GM21390 (cell line): ENCODE measurements around the gene ZC3H13.

Experiments
- ATAC-seq: cut with Tn5 transposase; IDR thresholded peaks from one replicate; pipeline ENCODE4 v1.9.1; 2021; ENCODE audit not compliant: unreplicated experiment

ZC3H13 gene

DNA sequence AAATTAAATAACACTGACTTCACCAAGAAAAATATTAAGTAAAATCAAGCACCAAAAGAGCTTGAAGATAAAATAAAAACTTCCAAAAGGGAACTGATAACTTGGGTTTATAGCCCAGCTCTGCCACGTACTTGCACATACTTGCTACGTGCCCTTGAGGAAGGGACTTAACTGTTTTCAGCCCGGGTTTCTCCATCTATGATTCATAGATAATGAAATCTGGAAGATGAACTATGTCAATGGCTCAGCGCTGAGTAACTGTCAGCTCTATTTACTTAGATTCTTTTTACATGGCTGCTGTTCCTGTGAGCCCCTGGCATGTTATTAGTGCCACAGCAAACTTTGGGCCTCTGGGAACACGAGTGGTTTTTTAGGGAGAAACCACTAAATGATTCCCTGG lies 9.6 kb upstream of the ZC3H13 start:
- ATAC-seq, result no peak

DNA sequence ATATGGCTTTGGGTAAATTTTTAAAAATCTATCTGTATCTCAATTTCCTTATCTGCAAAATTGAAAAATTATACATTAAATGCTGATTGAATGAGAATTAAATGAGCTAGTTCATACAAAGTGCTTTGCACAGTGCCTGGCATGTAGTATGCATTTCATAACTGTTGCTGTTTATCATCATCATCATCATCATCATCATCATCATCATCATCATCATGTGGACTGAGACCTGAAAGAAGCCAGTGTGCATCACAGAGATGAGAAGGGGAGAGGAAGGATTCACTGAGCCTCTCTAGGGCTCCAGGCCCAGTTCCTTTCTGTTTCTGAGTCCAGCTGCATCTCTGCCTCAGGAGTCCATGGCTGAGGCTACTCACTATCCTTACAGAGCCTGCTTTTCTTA lies 6.9 kb upstream of the ZC3H13 start:
- no peak for ATAC-seq

DNA sequence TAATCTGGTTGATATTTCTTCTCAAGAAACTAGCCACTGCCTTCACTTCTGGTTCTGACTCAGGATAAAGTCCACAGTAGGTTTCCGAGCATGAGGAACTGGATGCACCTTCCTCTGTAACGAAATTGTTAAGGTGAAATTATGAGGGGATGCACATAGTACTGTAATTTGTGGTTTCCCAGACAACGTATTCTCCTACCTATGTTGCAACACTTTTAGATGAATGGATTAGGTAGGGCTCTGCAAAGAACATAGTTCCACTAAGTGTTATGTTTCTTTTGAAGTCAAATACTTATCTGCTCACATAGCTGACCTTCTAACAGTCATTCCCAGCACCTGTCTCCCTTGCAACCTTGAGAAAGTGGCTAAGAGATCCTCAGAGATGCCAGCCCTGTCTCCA lies 5.7 kb upstream of the ZC3H13 start:
- no peak for ATAC-seq

DNA sequence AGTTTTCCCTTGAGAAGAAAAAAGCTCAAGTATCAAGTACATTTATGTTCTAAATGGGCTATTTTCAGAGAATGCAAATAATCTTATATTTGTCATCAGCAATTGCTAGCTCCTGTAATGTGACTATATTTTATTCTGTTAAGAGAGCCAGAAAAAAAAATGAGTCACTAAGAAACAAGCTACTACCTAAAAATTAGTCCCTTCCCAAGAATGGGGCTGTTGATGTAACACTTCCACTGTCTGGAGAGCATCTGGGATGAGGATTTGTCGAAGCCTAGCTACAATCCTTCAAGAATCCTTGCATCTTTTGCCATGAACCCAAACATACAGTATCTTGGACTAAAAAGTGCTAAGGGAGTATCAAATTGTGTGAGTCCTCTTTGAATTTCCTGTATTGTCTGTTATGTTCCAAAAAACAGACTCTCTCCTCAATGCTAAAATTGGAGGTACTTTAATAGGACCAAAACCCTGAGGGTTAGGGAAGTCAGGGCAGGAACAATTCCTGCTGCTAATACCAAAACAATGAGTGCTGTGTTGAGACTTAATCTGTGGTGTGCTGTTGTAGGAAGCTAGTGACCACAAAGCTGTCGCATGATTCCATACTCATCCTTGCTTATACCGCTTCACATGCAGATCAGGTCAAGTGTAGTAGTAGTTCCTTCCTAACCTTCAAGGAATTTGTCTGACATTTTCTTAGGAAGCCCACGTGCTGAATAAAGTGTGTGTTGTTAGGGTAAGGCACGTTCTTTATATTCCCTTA lies 4.9 kb upstream of the ZC3H13 start:
- ATAC-seq, result no peak

DNA sequence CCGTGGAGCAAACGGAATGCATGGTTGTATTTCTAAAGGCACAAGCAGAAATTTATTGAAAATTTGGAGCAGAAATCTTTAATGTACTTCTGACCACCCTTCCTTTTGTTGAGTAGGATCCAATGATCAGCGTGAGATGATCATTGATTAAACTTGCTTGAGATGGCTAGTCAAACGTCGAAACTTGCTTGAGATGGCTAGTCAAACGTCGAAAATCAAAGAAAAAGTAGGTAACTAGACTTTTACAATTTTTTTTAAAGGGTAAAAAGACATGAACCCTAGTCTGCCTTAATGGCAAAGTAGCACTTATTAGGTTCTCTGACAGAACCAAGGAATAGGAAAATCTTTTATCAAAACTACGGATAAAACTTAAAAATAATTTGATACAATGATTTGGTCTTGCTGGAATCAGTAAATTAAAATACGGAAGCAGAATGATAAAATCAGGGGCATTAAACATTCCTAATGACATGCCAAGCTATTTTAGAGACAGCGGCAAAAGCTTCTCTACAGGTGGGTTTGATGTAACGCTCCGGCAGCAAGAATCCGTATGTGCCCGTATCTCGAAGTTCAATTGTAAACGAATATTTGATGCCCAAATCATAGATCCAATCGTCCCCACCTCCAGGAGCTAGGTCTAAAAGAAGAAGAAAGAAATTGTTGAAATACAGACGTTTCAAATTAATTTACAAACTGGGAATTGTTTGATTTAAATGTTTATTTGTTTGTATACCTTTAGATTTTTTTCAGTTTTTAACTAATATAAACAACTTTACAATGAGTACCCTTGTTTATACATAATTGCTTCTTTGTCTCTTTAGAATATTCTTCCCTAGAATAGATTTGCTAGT lies 841 bp upstream of the ZC3H13 start:
- ATAC-seq, result no peak

DNA sequence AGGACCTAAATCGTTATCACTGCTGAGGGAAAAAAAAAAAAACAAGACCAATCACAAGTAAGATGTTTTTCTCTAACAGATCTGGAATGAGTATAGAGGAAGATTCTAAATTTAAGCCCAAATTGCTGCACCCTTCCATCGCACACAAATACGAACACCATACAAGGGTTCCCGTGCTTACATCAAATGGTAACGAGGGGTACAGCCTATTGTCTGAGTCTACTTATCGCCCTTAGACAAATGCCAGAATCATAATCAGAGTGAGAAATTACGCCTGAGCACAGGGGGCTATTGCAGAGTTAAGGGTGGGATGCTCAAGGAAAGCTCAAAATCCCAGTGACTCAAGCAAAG lies 603 bp downstream of the ZC3H13 start:
- no peak for ATAC-seq

DNA sequence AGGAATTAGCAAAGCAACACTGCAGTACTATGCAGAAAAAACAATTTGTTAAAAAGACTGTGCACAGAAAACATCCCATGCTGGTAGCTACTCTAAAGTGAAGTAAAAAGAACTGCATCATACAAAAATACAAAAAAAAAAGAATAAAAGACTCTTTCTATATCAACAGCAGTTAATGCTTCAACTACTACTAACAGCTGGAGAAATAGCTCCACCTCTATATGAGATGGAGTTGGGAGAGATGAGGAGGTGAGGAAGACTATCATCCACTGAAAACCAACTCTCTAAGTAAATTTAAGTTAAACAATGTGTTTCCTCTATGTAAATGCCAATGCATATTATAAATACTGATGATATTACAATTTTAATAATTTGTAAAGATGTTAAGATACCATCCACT lies 1.8 kb downstream of the ZC3H13 start:
- no peak for ATAC-seq

DNA sequence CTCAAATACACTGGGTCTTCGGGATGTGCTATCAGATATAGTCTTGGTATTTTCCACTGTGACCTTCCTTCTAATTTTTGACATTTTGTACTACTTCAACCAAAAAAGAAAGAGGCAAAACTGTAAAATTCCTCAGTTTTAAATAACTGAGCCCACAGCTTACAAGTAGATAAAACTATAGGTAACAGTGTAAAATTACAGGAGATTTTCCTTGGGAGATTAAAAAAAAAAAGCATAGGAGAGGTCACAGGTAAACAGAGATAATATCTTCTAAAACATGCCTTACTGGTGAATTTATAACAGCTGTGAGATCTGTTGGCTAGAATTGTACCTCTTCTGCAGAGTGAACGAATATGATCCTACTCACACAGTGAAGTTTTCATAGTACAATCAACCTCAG lies 7.1 kb downstream of the ZC3H13 start:
- no peak for ATAC-seq

DNA sequence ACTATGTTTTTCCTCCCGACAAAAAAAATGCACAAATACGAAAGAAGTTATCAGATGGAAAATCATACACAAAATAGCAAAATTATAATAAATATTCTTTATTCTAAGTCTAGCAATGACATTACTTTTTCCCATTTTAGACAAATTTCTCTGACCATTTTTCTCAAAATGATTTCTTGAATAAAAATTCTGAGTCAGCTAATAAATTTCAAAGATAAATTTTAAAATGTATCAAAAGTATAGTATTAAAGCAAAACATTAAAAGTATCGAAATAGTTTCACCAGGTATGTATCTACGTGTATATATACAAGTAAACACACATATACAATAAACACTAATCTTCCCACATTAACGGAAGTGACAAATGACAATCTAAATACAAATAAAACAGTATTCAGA lies 8.9 kb downstream of the ZC3H13 start:
- ATAC-seq, result no peak

DNA sequence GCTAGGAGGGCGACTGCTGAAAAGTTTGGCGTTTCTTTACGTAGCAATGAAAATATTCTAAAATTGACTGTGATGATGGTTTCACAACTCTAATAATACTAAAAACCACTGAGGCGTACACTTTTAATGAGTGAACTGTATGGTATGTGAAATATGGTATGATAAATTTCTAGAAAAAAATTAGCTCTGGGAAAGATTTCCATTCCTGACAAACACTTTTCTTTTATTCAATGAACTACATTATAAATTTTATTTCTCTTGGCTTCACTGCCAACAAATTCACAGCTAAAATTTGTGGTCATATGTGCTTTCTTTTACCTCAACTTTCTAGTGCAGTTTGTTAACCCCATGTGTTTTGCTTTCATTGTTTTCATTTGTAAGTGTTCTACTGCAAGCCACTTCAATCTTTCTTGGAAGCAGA lies 11.1 kb downstream of the ZC3H13 start:
- ATAC-seq, result no peak

DNA sequence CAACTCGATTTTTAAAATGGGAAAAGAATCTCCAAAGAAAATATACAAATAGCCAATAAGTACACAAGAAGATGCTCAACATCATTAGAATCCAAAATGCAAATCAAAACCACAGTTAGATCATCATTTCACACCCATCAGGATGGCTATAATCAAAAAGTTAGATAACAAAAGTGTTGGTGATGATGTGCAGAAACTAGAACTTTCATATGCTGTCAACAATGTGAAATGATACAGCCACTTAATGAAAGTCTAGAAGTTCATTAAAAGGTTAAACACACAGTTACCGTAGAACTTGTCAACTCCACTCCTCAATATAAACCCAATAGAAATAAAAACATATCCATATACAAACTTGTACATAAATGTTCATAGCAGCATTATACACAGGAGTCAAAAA lies 11.8 kb downstream of the ZC3H13 start:
- ATAC-seq, result no peak

DNA sequence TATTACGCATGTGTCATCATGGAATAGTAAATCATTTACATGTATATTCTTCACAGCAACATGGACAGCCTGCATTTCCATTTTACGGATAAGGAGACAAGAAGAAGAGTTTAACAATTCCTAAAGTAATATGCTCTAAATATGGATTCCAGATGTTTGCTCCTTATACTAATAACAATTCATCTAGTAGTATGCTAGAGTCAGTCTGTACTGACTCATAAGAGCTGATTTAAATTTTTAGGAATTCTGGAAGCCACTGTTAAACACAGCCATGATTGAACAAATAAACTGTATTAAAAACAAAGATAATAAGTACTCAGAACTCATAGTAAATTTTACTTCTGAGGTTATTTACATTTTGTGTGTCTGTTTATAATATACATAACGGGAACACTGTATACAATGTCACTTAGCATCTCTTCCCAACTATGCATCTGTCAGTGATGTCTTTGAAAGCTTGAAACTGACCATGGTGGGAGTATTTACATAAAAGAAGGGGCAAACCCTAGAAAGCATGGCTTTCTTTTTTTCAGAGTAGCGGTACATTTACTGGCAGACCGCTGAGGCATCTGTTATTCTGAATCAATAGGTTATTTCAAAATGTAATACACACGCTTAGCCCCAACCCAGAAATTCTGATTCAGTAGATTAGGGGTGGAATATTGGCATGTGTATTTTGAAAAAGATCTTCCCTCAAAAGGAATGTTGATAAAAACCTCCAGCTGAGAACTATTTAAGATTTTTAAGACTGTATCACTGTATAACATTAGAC lies 12.9 kb downstream of the ZC3H13 start:
- no peak for ATAC-seq

DNA sequence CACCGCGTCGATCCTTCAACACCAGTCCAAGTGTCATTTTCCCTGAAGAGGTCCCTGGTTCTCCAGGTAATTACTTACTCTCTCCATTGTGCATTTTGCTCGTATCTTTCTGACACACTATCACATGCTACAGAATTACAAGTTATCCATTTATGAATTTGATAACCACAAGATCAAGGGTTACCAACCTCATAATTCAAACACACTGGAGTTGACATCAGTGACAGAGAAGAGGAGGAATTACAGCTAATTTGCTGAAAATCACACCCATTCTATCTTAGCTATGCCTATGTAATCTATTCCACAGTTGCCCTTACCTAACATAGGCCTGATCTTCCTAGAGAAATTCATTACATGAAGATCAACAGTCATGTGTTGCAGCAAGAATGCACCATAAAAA lies 14.2 kb downstream of the ZC3H13 start:
- ATAC-seq, result no peak

DNA sequence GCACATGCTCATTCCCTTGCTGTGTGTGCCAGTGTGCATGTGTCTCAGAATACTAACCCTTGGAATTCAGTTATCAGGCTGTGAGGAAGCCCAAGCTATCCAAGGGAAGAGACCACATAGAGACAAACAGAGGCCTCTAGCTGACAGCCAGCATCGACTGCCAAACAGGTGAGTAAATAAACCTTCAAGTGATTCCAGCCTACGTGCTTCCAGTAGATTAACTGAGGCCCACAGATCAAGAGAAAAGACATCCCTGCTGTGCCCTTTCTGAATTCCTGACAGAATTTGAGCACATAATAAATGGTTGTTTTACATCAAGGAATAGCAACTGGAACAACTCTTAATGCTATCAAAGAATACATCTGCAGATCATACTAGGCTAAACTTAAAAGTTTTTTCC lies 17.5 kb downstream of the ZC3H13 start:
- no peak for ATAC-seq

DNA sequence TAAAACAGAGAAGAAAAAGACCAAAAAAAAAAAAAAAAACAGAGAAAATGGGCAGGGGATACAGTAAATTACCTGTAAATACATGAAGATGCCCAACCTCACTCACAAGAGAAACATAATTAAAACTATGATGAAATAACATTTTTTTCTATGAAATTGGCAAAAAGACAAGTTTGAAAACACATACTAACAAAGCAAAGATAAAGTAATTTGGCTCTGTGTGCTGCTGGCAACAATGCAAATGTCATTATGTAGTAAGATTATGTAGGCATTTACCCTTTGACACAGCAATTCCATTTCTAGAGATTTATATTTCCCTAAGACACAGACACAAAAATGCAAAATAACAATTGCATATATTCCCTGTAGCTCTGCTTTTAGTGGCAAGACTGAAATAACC lies 20.2 kb downstream of the ZC3H13 start:
- no peak for ATAC-seq

DNA sequence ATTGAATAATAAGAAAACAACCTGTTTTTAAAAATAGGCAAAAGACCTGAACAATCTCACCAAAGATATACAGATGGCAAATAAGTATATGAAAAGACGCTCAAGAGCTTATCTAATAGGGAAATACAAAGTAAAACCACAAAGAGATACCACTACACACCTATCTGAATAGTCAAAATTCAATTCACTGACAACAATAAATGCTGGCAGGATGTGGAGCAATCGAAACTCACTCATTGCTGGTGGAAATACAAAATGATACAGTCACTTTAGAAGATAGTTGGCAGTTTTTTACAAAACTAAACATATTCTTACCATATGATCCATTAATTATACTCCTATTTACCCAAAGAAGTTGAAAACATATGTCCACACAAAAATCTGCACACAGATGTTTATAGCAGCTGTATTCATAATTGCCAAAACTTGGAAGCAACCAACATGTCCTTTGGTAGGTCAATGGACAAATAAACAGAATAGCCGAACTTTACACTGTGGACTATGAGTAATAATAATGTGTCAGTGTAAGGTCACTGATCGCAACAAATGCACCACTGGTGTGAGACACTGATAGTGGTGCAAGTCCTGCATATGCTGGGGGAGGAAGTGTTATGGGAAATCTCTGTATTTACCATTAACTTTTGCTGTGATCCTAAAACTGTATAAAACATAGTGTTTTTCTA lies 20.8 kb downstream of the ZC3H13 start:
- ATAC-seq, result no peak

DNA sequence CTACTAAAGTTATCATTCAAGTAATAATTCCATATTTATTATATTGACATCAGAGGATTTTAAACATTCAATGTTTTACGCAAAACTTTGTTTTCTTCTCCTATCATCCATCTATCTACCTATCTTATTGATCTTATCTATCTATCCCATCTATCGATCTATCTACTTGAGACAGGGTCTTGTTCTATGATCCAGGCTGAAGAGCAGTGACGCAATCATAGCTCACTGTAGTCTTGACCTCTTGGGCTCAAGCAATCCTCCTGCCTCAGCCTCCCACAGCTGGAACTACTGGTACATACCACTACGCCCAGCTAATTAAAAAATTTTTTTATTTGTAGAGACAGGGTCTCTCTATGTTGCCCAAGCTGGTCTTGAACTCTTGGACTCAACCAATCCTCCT lies 27.4 kb downstream of the ZC3H13 start:
- no peak for ATAC-seq

DNA sequence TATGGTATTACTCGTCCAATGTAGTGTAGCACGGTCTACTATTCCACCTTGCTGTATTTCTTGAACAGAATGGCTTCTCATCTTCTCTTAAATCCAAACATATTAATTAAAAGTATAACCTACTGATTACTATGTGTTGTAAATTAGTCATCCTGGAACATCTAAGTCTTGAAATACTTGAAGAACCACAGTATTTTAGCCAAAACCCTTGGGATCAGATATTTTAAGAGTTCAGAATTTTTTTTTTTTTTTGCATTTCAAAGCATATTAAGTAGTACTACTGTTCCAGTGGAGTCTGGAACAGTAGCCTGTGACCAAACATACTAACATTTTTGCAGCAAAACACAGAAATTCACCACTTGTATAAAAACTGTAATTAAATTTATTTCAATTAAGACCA lies 30.1 kb downstream of the ZC3H13 start:
- no peak for ATAC-seq

DNA sequence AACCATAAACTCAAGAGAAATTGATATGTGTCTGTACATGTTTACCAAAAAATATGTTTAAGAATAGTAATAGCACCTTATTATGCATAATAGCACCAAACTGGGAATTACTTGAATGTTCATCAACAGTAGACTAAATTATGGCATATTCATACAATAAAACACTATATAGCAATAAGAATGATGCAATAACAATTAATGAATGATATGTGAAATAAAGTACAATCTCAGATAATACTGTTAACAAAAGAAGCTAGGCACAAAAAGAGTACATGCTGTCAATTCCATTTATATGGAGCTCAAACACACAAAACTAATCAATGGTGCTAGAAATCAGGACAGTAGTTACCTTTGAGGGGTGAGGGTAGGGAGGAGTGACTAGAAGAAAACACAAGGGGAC lies 36.3 kb downstream of the ZC3H13 start:
- ATAC-seq, result no peak

DNA sequence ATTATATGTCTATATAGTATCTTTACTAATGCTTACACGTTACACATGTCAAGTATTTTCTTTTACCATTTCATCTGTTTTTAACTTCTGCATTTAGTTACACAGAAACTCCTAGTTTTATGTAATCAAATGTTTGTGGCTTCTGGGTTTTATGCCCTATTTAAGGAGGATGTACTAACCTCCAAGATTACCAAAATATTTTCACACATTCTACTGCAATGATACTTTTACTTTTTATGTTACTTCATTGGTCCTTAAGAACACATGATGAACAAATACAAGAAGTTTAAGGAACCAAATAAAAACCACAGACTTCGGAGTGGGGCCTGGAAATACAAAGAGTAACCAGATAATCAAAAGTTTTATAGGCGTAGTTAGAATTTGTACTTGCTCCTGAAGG lies 37.2 kb downstream of the ZC3H13 start:
- no peak for ATAC-seq

DNA sequence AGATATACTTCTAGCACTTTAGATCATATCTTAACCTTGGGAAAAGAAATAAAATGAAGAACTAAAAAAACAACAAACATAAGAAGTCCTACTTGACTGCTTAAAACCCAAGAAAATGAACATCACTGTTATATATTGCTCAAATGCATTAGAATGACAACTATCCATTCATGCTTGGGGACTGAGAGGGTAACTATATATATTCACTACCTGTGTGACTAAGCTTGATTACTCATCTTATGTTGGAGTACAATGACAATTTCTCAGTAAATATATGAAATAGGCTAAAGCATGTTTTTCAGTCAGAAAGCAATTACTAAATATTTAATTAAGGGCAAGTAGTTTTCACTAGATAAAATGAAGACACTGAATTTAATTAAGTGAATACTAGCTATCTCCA lies 40.1 kb downstream of the ZC3H13 start:
- ATAC-seq, result no peak
